Measurements from ENCODE around the gene MFGE8.
"Not testable (repeated sequence)": the region's sequence is repeated elsewhere in the genome, so short reads cannot be mapped to it uniquely, and the experiment has no call there.

DNA sequence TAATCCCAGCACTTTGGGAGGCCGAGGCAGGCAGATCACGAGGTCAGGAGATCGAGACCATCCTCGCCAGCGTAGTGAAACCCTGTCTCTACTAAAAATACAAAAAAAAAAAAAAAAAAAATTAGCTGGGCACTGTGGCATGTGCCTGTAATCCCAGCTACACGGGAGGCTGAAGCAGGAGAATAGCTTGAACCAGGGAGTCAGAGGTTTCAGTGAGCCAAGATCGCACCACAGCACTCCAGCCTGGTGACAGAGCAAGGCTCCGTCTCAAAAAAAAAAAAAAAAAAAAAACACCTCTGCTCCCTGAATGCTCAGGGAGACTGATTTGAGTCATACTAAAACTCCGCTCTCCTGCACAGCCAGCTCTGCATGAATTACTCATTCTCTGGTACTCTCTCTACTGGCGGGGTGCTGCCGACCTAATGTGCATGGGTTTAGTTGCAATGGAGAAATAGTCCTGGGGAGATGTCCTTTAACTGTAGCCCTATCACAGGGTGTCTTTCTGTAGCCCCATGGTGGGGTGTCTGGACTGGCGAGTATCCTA, 7.8 kb upstream of the MFGE8 start:
- TF ChIP-seq, protein P1, sequence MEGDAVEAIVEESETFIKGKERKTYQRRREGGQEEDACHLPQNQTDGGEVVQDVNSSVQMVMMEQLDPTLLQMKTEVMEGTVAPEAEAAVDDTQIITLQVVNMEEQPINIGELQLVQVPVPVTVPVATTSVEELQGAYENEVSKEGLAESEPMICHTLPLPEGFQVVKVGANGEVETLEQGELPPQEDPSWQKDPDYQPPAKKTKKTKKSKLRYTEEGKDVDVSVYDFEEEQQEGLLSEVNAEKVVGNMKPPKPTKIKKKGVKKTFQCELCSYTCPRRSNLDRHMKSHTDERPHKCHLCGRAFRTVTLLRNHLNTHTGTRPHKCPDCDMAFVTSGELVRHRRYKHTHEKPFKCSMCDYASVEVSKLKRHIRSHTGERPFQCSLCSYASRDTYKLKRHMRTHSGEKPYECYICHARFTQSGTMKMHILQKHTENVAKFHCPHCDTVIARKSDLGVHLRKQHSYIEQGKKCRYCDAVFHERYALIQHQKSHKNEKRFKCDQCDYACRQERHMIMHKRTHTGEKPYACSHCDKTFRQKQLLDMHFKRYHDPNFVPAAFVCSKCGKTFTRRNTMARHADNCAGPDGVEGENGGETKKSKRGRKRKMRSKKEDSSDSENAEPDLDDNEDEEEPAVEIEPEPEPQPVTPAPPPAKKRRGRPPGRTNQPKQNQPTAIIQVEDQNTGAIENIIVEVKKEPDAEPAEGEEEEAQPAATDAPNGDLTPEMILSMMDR (IDR thresholded peaks at IDR 0.05), result not testable (repeated sequence)
- not testable (repeated sequence) for TF ChIP-seq POLR2A, POLR2AphosphoS5 (IDR thresholded peaks at IDR 0.05)
